Gastroesophageal sphincter (tissue), 4 donors: Measurements from ENCODE around the gene ACOT2. TPM values are rescaled to one million over a fixed set of nuclear protein-coding genes. Genes with fewer than 3 reads are reported as not detected.

Experiments used
- ATAC-seq: fragments of 150-250 bp; one replicate; pipeline ENCODE4 v1.9.1; 2016; ENCODE audit warnings: mild to moderate bottlenecking, moderate library complexity
- H3K27ac ChIP-seq, 4 donors: fragments of 200-600 bp; sonication (generic) in 3 of 4; 1 replicate in 3 of 4; 2 replicates in 1 of 4; pipeline ENCODE4 v1.5.1; 2016 to 2019
- H3K27me3 ChIP-seq: fragments of 200-600 bp; sonication (generic); one replicate; pipeline ENCODE4 v1.5.1; 2019
- H3K36me3 ChIP-seq, 2 donors: fragments of 200-600 bp; sonication (generic); one replicate each; pipeline ENCODE4 v1.5.1; 2019; ENCODE audit warnings: control low read depth in 1 of 2
- H3K4me1 ChIP-seq, 3 donors: fragments of 200-600 bp; sonication (generic); 1 replicate in 2 of 3; 2 replicates in 1 of 3; pipeline ENCODE4 v1.5.1; 2016 to 2019; ENCODE audit warnings: control low read depth in 2 of 3
- H3K4me3 ChIP-seq, 2 donors: fragments of 200-600 bp; sonication (generic); one replicate each; pipeline ENCODE4 v1.5.1; 2019; ENCODE audit warnings: mild to moderate bottlenecking in 1 of 2, moderate library complexity in 1 of 2
- H3K9me3 ChIP-seq, 3 donors: fragments of 200-600 bp; sonication (generic); one replicate each; pipeline ENCODE4 v1.5.1; 2017 to 2019; ENCODE audit warnings: control low read depth in 2 of 3
- EP300 ChIP-seq: sonication (generic); formaldehyde crosslinking; IDR thresholded peaks from one replicate; pipeline ENCODE4 v1.6.1; 2017; ENCODE audit warnings: antibody characterized with exemption, mild to moderate bottlenecking
- POLR2A ChIP-seq, 2 donors: fragments of 450-650 bp; IDR thresholded peaks; one replicate each; pipeline ENCODE4 v1.6.1; 2017; ENCODE audit warnings: antibody characterized with exemption in 2 of 2, mild to moderate bottlenecking in 2 of 2, moderate library complexity in 1 of 2
- POLR2AphosphoS5 ChIP-seq: sonication (generic); formaldehyde crosslinking; IDR thresholded peaks from one replicate; pipeline ENCODE4 v1.6.1; 2017; ENCODE audit warnings: antibody characterized with exemption
- WGBS, 2 donors: methylation state at CpG; one replicate each; pipeline ENCODE4 v1.1.5; 2018; ENCODE audit warnings: low coverage in 1 of 2; 5-methylcytosine and 5-hydroxymethylcytosine counted together
- total RNA-seq, 4 donors: library from RNA; depleted of rRNA; stranded (reverse); fragments of >200 nt; gene quantifications; one replicate each; pipeline ENCODE4 v1.1.0, GENCODE V29; 2016
- TF ChIP-seq, protein P1 (sequence below), 4 experiments: fragments of 200-600 bp in 2 of 4; fragments of 450-650 bp in 2 of 4; sonication (generic) in 1 of 4; IDR thresholded peaks; one replicate each; pipeline ENCODE4 v1.5.1; 2017 to 2019; ENCODE audit warnings: antibody characterized with exemption in 4 of 4, mild to moderate bottlenecking in 2 of 4, moderate library complexity in 2 of 4

ACOT2 gene
- total RNA-seq, 4 donors from 2014 or later: 37.6 to 156 (median 107) TPM

DNA sequence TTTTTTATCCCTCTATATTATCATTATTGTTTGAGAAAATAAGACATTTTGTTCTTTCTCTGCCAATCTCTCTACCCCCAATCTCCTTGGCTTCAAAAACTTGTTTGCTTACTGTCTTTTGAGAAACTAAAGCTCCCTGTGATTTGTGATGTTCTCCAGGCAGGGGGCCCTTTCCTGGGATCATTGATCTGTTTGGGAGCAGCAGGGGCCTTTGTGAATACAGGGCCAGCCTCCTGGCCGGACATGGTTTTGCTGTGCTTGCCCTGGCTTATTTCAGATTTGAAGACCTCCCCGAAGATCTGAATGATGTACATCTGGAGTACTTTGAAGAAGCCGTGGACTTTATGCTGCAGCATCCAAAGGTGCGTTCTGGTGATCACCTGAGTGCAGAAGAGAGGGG, 47.8 kb downstream of the ACOT2 start:
- Histone ChIP-seq H3K9me3 (no peaks in the 10 kb centered on the region), H3K27me3 (no peaks in the 10 kb centered on the region), H3K4me3 (no peak overlapping the region), H3K36me3 (no peaks in the 10 kb centered on the region), H3K4me1 (peaks cover 0 to 11% (median 0%) of the 10 kb centered on the region in 3 donors), H3K27ac (no peak overlapping the region)
- WGBS, 2 donors: 90% methylated on average over 2 of the region's 4 CpGs; no CpG with 5 or more reads in 1 of the 2 donors
- ATAC-seq: no peak
- no peak for TF ChIP-seq POLR2A (IDR thresholded peaks at IDR 0.05)
- no peak for TF ChIP-seq EP300
- TF ChIP-seq POLR2AphosphoS5: no peak
- TF ChIP-seq, protein P1, sequence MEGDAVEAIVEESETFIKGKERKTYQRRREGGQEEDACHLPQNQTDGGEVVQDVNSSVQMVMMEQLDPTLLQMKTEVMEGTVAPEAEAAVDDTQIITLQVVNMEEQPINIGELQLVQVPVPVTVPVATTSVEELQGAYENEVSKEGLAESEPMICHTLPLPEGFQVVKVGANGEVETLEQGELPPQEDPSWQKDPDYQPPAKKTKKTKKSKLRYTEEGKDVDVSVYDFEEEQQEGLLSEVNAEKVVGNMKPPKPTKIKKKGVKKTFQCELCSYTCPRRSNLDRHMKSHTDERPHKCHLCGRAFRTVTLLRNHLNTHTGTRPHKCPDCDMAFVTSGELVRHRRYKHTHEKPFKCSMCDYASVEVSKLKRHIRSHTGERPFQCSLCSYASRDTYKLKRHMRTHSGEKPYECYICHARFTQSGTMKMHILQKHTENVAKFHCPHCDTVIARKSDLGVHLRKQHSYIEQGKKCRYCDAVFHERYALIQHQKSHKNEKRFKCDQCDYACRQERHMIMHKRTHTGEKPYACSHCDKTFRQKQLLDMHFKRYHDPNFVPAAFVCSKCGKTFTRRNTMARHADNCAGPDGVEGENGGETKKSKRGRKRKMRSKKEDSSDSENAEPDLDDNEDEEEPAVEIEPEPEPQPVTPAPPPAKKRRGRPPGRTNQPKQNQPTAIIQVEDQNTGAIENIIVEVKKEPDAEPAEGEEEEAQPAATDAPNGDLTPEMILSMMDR (IDR thresholded peaks at IDR 0.05): no peak

DNA sequence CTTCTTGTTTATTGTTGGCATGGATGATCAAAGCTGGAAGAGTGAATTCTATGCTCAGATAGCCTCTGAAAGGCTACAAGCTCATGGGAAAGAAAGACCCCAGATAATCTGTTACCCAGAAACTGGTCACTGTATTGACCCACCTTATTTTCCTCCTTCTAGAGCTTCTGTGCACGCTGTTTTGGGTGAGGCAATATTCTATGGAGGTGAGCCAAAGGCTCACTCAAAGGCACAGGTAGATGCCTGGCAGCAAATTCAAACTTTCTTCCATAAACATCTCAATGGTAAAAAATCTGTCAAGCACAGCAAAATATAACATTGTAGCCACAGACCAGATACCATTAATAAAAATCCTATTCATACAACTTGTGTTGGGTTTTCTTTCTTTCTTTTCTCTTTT, 50.5 kb downstream of the ACOT2 start:
- Histone ChIP-seq H3K9me3 (no peaks in the 10 kb centered on the region), H3K4me3 (no peak overlapping the region), H3K27ac (no peak overlapping the region), H3K27me3 (no peaks in the 10 kb centered on the region), H3K36me3 (no peaks in the 10 kb centered on the region), H3K4me1 (no peaks in the 10 kb centered on the region)
- no peak for ATAC-seq
- 71 to 83% methylated on average over 1 of the region's 1 CpG for WGBS, 2 donors
- TF ChIP-seq POLR2AphosphoS5: no peak
- no peak for TF ChIP-seq POLR2A (IDR thresholded peaks at IDR 0.05)
- TF ChIP-seq, protein P1 (IDR thresholded peaks at IDR 0.05): no peak
- TF ChIP-seq EP300: no peak

DNA sequence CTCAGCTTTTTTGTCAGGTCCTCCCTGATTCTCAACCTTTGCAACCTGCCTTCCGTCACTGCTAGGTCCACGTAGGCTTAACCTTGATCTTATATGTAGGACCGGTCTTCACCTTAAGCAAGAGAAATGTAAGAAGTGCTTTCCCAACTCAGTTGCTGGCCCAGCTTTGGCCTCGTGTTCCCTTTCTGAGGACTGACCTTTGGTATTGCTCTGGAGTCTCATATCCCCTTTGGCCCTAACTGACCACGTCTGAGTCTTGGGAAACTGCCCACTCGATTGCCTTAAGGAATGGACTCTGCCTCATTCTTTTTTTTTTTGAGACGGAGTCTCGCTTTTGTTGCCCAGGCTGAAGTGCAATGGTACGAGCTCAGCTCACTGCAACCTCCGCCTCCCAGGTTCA, 51.3 kb downstream of the ACOT2 start:
- TF ChIP-seq EP300: no peak
- TF ChIP-seq, protein P1 (IDR thresholded peaks at IDR 0.05): no peak
- TF ChIP-seq POLR2AphosphoS5: no peak
- TF ChIP-seq POLR2A (IDR thresholded peaks at IDR 0.05): no peak
- no peak overlapping the region for H3K27ac ChIP-seq
- ATAC-seq: no peak
- no peaks in the 10 kb centered on the region for H3K27me3 ChIP-seq
- H3K4me1 ChIP-seq: no peaks in the 10 kb centered on the region
- no peaks in the 10 kb centered on the region for H3K36me3 ChIP-seq
- no peak overlapping the region for H3K4me3 ChIP-seq
- no peaks in the 10 kb centered on the region for H3K9me3 ChIP-seq
- WGBS, 2 donors: 80% methylated on average over 10 of the region's 10 CpGs; no CpG with 5 or more reads in 1 of the 2 donors

DNA sequence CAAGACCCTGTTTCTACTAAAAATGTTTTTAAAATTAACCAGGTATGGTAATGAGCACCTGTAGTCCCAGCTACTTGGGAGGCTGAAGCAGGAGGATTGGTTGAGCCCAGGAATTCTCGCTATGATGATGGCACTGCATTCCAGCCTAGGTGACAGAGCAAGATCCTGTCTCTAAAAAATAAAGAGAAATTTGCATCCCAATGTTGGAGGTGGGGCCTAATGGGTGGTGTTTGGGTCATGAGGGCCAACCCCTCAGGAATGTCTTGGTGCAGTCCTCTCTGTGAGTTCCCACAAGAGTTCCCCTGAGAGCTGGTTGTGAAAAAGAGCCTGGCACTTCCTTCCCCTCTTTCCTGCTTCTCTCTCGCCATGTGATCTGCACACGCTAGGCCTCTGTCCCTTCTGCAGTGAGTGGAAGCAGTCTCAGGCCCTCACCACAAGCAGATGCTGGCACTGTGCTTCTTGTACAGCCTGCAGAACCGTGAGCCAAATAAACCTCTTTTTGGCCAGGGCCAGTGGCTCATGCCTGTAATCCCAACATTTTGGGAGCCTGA, 54.6 kb downstream of the ACOT2 start:
- WGBS, 2 donors: 100% methylated on average over 1 of the region's 4 CpGs; no CpG with 5 or more reads in 1 of the 2 donors
- H3K27ac ChIP-seq: no peak overlapping the region
- no peak for ATAC-seq
- no peaks in the 10 kb centered on the region for H3K36me3 ChIP-seq
- no peaks in the 10 kb centered on the region for H3K27me3 ChIP-seq
- no peaks in the 10 kb centered on the region for H3K4me1 ChIP-seq
- TF ChIP-seq, protein P1 (IDR thresholded peaks at IDR 0.05): no peak
- TF ChIP-seq EP300 (no peak), POLR2A (IDR thresholded peaks at IDR 0.05) (no peak), POLR2AphosphoS5 (no peak)
- no peak overlapping the region for H3K4me3 ChIP-seq
- no peaks in the 10 kb centered on the region for H3K9me3 ChIP-seq

Other genes with a start within 250 kb of the ACOT2 start
- gene NUMB, start 110.7 kb upstream of the ACOT2 start, total RNA-seq: 10 to 100 TPM; 42.4 to 63.5 (median 51.0) TPM
- gene RIOX1, start 78.3 kb upstream of the ACOT2 start, total RNA-seq: 10 to 100 TPM; 13.6 to 21.8 (median 18.1) TPM
- gene ACOT1, start 32.1 kb upstream of the ACOT2 start, total RNA-seq: 10 to 100 TPM in 3 of 4 donors, 1 to 10 TPM in 1; 9.8 to 17.9 (median 16.5) TPM
- gene HEATR4, start 10.3 kb upstream of the ACOT2 start, total RNA-seq: under 1 TPM; 0.31 to 0.54 (median 0.35) TPM
- gene ACOT4, start 22.7 kb downstream of the ACOT2 start, total RNA-seq: under 1 TPM in 2 of 4 donors, not detected in 2; 0.31 to 0.50 TPM
- gene ACOT6, start 43.3 kb downstream of the ACOT2 start, total RNA-seq: not detected
- 10 to 100 TPM in 2 of 4 donors, 1 to 10 TPM in 2; 8.9 to 18.2 (median 10.4) TPM for gene DNAL1, start 75.8 kb downstream of the ACOT2 start, total RNA-seq
- gene PNMA1, start 145.2 kb downstream of the ACOT2 start, total RNA-seq: 10 to 100 TPM; 41.7 to 95.2 (median 47.6) TPM